ENCODE results near the gene PAH.
A peak's percentile ranks its signal among the peaks of the same experiment; 100 is the strongest.

PAH gene

DNA sequence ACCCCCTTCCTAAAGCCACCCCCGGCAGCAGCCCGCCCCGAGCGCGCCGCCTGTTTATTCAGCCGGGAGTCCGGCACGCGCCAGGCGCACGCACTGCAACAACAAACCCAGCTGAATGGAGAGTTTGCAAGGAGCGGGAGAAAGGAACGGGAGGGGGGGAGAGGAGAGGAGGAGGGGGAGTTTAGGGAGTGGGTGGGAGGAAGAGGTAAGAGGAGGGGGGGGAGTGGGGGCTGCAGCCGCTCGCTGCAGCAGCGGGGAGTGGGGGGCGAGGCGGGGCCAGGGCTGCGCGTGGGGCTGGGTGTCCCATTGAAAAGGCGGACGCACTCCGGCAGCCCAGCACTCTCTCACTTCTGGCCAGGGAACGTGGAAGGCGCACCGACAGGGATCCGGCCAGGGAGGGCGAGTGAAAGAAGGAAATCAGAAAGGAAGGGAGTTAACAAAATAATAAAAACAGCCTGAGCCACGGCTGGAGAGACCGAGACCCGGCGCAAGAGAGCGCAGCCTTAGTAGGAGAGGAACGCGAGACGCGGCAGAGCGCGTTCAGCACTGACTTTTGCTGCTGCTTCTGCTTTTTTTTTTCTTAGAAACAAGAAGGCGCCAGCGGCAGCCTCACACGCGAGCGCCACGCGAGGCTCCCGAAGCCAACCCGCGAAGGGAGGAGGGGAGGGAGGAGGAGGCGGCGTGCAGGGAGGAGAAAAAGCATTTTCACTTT, 40.5 kb upstream of the PAH start, which contains the start of gene ASCL1:
TSS of gene ASCL1 (plus strand) at position 336 of the 712 bp plus-strand sequence. CDS start 571 bp downstream, outside the sequence.
- TF ChIP-seq ZNF274 (IDR thresholded peaks at IDR 0.05; ENCODE audit: low read depth, low read length), result no peak
- peak within 1 kb of the TSS; percentile 76; the same call in 1 of the 2 replicates for H3K4me3 ChIP-seq (ENCODE audit: low read length)

DNA sequence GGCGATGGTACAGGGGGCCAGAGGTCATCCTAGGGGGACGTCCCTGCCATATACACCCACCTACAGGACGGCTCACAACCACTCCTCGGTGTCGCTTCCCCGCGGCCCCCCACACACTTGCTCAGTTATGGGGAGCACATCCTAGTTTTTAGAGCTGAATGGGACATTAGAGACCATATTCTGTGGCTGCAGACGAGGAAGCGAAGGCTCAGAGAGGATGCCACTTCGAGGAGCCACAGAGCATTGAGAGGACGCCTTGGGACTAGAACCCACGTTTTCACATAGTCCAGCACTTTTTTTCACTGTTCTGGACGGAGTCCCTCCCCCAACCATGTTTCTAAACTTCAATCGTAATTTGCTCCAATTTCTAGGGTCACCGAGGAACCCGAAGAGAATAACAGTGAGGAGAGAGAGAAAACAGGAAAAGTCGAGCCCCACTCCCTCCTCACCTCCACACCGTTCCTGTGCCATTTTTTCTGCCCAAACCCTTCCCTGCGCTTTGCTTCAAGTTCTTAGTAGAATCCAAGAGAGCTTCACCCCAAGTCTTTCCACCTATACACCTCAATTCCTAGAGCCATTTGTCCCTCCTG, 39.8 kb upstream of the PAH start:
- TF ChIP-seq ZNF274 (IDR thresholded peaks at IDR 0.05; ENCODE audit: low read depth, low read length), result no peak
- H3K4me3 ChIP-seq (ENCODE audit: low read length), result peak overlapping the region; percentile 47; the same call in 1 of the 2 replicates

DNA sequence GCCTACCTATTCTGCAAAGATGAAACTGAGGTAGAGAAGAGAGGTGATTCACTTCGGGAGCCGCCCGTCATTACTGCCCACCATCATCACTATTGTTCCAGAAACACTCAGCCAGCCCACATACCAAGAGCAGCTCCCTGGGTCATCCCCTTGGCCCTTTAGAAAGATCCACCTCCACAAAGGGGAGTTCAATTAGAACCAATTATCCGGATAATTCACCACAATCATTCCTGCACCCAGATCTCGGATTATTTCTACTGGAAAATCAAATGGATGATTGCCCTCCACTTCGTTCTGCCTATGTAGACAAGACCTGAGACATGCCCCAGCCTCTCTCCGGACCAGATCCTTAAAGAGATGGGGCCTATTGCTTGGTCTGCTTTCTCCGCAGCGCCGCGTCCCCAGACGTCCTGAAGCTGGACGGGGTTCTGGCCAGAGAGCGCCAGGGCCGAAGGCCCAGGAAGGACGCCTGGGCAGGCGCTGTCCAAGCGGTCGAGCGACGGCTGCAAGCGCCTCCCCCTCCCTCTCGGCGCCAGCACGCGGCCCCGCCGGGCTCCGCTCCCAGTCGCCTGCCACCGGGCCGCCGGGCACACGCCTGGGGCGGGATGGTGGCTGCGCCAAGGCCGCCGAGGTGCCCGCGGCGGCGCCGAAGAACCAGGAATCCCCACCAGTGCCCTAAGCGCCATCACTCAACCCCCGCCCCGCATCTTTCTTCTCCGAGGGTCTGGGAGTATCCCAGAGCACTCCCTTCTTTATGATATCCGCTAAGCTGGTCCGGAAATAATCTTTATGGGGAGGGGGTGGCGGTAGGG, 39.1 kb upstream of the PAH start:
- H3K4me3 ChIP-seq (ENCODE audit: low read length), result no peak overlapping the region; the same call in 1 of the 2 replicates
- TF ChIP-seq ZNF274 (IDR thresholded peaks at IDR 0.05; ENCODE audit: low read depth, low read length), result no peak

DNA sequence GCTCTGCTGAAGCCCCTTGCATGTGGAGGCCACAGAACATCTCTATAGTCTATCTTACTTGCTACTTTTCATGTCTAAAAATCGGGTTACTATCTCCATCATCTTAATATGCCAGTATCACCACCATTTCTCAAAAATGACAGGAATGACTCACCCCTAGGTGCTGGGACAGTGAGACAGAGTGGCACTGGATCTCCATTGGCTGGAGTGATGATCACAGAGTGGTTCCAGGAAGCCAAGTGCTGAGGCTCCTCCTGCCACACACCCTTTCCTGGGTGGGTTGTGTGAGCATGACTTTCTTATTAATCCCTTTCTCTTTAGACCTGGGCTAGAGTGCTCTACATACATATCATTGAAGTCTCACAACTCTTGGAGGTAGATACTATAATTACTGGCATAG, 37.1 kb upstream of the PAH start:
- no peak overlapping the region for H3K4me3 ChIP-seq (ENCODE audit: low read length)
- TF ChIP-seq ZNF274 (IDR thresholded peaks at IDR 0.05; ENCODE audit: low read depth, low read length), result no peak

DNA sequence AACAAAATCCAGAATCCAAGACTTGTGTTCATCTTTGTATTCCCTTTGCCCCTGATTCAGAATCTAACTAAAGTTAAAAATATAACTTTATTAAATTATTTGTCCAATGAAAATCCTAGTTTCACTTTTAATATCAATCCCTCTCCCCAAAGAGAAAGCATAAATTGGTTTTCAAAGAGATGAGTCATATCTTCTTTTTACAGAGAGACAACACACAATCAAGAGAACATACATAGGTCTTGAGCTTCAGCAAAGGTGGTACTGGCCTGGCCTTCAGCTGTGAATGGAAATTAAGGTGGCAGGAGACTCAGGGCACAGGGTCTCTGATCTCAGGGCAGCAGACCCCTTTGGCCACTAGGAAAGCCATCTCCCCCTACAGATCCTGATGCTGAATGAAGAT, 36.2 kb upstream of the PAH start:
- H3K4me3 ChIP-seq (ENCODE audit: low read length), result no peak overlapping the region
- TF ChIP-seq ZNF274 (IDR thresholded peaks at IDR 0.05; ENCODE audit: low read depth, low read length), result no peak

DNA sequence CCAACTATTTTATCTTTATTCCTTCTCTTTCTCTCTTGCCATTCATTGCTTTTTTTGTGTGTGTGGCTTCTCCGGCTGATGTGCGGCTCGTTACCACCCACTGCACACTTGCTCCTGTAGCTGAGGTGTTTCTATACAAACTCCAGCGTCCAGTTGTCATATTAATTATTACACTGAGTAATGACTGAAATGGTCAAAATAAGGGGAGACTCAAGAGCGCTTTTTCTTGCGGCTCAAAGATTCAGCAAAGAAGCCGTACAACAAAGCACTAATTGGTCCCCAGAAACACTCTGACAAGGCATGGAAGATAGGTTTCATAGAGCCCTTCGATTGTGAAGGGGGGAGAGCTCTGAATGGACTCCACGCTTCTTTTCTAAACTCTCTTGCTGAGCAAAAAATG, 34.8 kb upstream of the PAH start:
- H3K4me3 ChIP-seq (ENCODE audit: low read length), result no peak overlapping the region; the same call in 1 of the 2 replicates

DNA sequence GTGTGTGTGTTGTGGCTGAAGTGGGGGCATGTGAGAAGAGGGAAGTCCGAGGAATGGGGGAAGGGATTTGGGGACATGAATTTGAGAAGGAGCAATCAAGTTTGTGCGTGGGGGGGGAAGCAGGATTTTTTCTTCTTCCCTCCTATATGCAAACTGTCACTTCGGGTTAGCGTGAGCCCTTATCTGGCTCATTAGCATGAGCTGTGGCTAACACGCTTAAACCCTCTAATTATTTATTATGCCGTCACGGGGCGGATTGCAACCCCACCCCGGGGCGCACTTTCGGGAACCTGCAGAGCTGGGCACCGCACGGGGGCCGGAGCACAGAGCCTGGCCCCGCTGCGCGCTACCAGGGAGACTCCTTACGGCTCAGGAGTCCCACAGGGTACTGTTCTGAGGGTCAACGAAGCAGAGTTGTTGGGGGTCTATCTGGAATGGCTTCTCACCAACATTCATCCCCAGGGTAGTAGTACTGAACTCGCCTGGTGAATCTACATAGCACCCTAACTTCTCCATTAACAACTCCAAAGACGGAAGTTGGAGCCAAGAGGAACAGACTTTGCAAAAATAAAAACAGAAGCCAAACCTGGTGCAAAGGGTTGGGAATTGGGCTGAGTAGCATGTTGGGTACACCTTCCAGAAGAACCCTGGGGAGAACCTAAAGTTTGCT, 34.0 kb upstream of the PAH start:
- TF ChIP-seq ZNF274 (IDR thresholded peaks at IDR 0.05; ENCODE audit: low read depth, low read length), result no peak
- H3K4me3 ChIP-seq (ENCODE audit: low read length), result peak overlapping the region; percentile 32; the same call in 1 of the 2 replicates

More for the DNA sequence above, 34.8 kb upstream of the PAH start:
- no peak for TF ChIP-seq ZNF274 (IDR thresholded peaks at IDR 0.05; ENCODE audit: low read depth, low read length)

DNA sequence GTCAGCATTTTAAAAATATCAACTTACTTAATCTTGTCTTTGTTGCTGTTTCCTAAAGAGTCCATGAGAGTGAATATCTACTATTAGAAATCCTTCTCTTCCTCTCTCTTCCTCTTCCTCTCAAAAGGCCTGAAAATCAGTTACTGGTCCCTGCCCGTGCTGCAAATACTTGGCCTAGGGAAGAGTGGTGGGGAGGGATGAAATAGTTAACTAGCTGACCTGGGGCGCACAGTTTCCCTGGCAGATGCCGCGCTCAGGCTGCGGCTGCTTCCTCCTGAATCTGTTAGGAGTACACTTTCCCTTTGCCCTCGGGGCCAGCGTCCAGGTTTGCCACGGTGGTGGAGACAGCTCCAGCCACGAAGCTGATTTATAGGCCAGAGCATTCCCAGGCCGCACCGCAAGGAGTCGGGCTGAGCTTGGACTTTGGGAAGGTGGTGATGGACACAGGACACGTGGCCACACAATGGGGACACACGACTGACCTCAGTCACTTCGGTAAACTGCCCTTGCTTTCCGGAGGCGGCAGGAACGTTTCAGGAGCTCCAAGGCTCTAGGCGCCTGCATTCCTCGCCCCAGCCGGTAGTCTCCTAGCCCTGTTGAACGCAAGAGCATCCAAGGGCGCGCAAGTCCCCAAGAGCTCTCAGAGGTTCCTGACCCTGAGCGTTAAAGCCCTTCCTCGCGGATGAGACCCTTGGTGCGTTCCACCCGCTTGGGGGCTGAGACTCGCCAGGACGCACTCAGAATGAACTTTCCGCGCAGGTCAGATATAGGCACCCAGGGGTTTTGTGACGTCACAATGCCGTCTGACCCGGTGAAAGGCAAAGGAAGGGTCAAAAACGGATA, 33.3 kb upstream of the PAH start:
- peak overlapping the region; percentile 32; the same call in 1 of the 2 replicates for H3K4me3 ChIP-seq (ENCODE audit: low read length)

DNA sequence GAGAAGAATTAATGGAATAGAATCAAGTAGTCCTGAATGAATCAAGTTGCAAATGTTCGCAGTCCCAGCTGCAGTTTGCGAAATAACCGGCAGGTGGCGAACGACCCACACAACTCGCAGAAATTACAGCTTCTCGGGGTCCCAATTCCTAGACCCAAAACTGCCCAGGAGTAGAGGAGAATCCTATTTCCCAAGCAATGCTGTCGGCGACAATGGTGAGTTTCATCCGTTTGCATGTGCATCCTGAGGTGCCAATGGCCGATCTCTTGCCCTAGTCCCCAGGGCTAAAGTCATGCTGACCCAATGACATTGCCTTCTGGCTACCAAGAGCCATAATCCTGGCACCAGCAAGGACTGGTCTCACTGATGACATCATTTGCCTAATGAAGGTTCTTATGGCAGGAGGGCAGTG, 31.9 kb upstream of the PAH start:
- TF ChIP-seq ZNF274 (IDR thresholded peaks at IDR 0.05; ENCODE audit: low read depth, low read length), result no peak
- H3K4me3 ChIP-seq (ENCODE audit: low read length), result no peak overlapping the region

More for the DNA sequence above, 33.3 kb upstream of the PAH start:
- no peak for TF ChIP-seq ZNF274 (IDR thresholded peaks at IDR 0.05; ENCODE audit: low read depth, low read length)

DNA sequence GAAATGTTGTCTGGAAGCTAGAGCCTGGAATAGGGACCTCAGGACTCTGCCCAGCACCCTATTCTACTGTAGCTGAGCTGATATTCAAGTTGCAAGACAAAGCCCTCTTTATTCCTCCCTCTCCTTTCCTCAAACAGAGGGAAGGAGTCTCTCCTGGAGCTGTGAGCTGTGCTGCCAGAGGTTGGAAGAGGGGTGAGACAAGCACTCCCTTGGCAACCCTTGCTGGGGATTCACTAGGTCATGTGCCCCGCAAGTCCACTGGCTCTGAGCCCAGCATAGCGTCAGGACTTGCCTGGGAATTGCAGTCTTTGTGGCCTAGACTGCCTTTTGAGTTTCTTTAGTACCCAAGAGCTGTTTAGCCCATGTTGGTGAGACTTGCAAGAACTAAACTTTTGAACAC, 29.0 kb upstream of the PAH start:
- no peak for TF ChIP-seq ZNF274 (IDR thresholded peaks at IDR 0.05; ENCODE audit: low read depth, low read length)
- no peak overlapping the region for H3K4me3 ChIP-seq (ENCODE audit: low read length)

DNA sequence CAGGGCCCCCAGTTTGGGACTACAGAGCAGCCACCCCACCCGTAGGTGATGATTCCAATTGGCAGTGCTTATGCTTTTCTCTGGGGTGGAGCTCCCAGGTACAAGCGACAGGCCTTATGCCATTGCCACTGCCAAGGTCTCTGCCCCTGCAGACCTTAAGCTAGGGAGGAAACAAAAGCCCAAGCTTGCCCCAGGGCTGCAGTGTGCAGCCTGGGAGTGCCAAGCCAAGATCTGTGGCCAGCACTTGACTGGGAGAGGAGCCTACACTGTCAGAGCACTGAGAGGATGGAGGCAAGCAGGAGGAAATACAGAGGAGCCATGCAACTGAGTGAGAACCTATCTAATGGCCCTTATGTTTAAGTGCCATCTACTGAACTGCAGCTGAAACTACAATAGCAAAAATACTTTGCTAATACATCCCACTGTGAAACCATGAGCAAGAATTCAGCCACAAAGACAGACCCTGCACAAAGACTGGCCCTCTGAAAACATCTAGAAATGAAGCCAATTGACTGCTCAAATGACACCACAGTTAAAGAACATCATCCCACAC, 22.7 kb upstream of the PAH start:
- no peak overlapping the region for H3K4me3 ChIP-seq (ENCODE audit: low read length)
- TF ChIP-seq ZNF274 (IDR thresholded peaks at IDR 0.05; ENCODE audit: low read depth, low read length), result no peak

DNA sequence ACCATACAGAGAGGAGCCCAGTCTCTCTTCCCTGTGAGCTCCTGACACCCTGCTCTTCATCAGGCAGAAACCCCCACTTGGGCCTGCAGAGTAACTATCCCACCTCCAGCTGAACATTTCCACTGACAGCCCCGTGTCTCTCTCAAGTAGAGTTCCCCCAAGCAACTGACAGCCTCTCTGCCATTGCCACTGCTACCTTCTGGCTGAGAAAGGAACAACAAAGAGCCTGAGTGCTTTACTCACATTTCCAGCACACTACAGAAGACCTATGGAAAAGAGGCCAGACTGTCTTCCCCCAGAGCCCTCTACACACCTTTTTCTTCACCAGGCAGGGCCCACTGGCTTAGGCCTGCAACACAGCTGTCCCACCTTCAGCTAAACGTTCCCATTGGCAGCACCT, 22.0 kb upstream of the PAH start:
- no peak for TF ChIP-seq ZNF274 (IDR thresholded peaks at IDR 0.05; ENCODE audit: low read depth, low read length)
- no peak overlapping the region for H3K4me3 ChIP-seq (ENCODE audit: low read length)

DNA sequence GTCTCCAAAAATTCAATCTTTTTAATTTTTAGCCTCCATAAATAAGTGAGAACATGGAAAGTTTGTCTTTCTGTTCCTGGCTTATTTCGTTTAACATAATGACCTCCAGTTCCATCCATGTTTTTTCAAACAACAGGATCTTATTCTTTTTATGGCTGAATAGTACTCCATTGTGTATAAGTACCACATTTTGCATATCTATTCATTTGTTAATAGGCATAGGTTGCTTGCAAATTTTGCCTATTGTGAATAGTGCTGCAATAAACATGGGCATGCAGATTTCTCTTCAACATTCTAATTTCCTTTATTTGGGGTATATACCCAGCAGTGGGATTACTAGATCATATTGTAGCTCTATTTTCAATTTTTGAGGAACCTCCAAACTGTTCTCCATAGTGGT, 16.1 kb upstream of the PAH start:
- no peak overlapping the region for H3K4me3 ChIP-seq (ENCODE audit: low read length)
- no peak for TF ChIP-seq ZNF274 (IDR thresholded peaks at IDR 0.05; ENCODE audit: low read depth, low read length)

Measured in GM08714 (cell line).